ELR (cell line): ENCODE data around the gene PSIP1.
"Not testable (repeated sequence)": the region's sequence is repeated elsewhere in the genome, so short reads cannot be mapped to it uniquely, and the experiment has no call there.

Source experiments
- DNase-seq: peaks from one replicate; pipeline ENCODE4 v3.0.0-alpha.2; 2015; ENCODE audit warnings: low read depth

PSIP1 gene

GRCh38 chr9:15510789-15511575 is at the start of gene PSIP1:
TSS of gene PSIP1 (minus strand) at chr9:15510970. CDS start at chr9:15510188, 782 bp downstream.
- peak; percentile 85 for DNase-seq

GRCh38 chr9:15553528-15553898 is 42.7 kb upstream of the PSIP1 start:
- DNase-seq, result no peak

- DNase-seq, result peak; percentile 96
Observed at GRCh38 chr9:15552636-15553527, 42.1 kb upstream of the PSIP1 start, which contains the start of gene CCDC171. TSS of gene CCDC171 (plus strand) at chr9:15553043. CDS start at chr9:15564089, 11,046 bp downstream.

GRCh38 chr9:15549611-15550010 is 38.8 kb upstream of the PSIP1 start:
- DNase-seq, result no peak

- DNase-seq, result peak; percentile 36
Observed at GRCh38 chr9:15543047-15543813, 32.5 kb upstream of the PSIP1 start.

- DNase-seq, result no peak
Observed at GRCh38 chr9:15542624-15543023, 31.9 kb upstream of the PSIP1 start.

- no peak for DNase-seq
Observed at GRCh38 chr9:15541872-15542271, 31.1 kb upstream of the PSIP1 start.

GRCh38 chr9:15531380-15531779 is 20.6 kb upstream of the PSIP1 start:
- no peak for DNase-seq

GRCh38 chr9:15529566-15530324 is 19.0 kb upstream of the PSIP1 start:
- no peak for DNase-seq

GRCh38 chr9:15527035-15527434 is 16.3 kb upstream of the PSIP1 start:
- DNase-seq, result not testable (repeated sequence)

- no peak for DNase-seq
Observed at GRCh38 chr9:15525958-15526357, 15.2 kb upstream of the PSIP1 start.

- no peak for DNase-seq
Observed at GRCh38 chr9:15524845-15525455, 14.2 kb upstream of the PSIP1 start.

GRCh38 chr9:15522130-15522755 is 11.5 kb upstream of the PSIP1 start:
- DNase-seq, result no peak

GRCh38 chr9:15521254-15521653 is 10.5 kb upstream of the PSIP1 start:
- no peak for DNase-seq

GRCh38 chr9:15519831-15520230 is 9.1 kb upstream of the PSIP1 start:
- DNase-seq, result no peak

- DNase-seq, result peak; percentile 57
Observed at GRCh38 chr9:15513335-15513734, 2.6 kb upstream of the PSIP1 start.

- no peak for DNase-seq
Observed at GRCh38 chr9:15512889-15513288, 2.1 kb upstream of the PSIP1 start.

- no peak for DNase-seq
Observed at GRCh38 chr9:15512204-15512603, 1.4 kb upstream of the PSIP1 start.

GRCh38 chr9:15509931-15510788 is 610 bp downstream of the PSIP1 start:
- peak; percentile 51 for DNase-seq

- no peak for DNase-seq
Observed at GRCh38 chr9:15505921-15506320, 4.8 kb downstream of the PSIP1 start.
